GM21737 (cell line): Measurements from ENCODE around the gene CACNG4.

Experiments
- ATAC-seq: cut with Tn5 transposase; IDR thresholded peaks from one replicate; pipeline ENCODE4 v1.9.1; 2021; ENCODE audit warnings: mild to moderate bottlenecking, moderate library complexity; ENCODE audit not compliant: unreplicated experiment

Gene CACNG4

DNA sequence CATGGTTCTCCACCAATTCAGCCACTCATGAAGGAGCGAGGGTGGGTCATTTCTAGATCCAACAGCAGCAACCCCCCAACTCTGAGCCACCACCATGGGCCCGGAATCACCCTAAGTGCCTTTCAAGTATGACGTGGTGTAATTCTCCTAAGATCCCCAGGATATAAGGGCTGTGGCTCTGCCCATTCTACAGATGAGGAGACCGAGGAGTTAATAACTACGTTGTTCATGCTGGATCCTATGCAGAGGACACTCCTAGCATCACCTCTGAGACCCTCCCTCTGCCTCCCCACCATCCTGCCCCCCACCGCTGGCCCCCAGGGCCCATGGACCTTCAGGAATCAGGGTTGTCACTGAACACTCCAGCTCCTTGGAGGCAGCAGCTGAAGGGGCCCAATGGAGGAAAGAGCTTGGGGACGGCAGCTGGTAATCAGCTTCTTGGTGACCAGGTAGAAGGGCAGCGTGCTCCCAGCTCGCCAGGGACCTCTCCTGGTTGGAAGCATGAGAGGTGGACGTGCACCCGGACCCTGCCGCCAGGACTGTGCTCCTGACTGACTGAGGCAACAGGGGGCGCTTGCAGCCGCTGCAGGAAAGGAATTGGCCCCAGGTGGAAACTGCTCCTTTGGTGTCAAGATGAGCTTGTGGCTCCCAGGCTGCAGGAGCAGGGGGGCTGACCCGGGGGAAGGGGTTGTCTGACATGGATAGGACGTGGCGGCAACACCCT, 51.7 kb downstream of the CACNG4 start:
- no peak for ATAC-seq

DNA sequence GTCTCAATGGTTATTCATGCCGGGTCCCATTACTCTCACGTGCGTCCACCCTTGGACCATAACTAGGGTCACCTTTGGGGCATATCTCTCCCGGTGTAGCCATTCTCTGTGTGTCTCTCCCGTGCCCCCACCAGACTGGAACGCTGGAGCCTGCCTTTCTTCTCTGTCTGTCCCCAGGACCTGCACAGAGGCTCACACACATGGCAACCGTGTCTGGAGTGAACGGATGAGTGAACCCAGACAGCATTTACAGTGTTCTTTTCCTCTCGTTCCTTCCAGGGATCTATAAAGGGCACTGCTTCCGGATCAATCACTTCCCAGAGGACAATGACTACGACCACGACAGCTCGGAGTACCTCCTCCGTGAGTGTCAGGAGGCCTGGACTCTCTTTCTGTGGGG, 53.4 kb downstream of the CACNG4 start:
- ATAC-seq = no peak

DNA sequence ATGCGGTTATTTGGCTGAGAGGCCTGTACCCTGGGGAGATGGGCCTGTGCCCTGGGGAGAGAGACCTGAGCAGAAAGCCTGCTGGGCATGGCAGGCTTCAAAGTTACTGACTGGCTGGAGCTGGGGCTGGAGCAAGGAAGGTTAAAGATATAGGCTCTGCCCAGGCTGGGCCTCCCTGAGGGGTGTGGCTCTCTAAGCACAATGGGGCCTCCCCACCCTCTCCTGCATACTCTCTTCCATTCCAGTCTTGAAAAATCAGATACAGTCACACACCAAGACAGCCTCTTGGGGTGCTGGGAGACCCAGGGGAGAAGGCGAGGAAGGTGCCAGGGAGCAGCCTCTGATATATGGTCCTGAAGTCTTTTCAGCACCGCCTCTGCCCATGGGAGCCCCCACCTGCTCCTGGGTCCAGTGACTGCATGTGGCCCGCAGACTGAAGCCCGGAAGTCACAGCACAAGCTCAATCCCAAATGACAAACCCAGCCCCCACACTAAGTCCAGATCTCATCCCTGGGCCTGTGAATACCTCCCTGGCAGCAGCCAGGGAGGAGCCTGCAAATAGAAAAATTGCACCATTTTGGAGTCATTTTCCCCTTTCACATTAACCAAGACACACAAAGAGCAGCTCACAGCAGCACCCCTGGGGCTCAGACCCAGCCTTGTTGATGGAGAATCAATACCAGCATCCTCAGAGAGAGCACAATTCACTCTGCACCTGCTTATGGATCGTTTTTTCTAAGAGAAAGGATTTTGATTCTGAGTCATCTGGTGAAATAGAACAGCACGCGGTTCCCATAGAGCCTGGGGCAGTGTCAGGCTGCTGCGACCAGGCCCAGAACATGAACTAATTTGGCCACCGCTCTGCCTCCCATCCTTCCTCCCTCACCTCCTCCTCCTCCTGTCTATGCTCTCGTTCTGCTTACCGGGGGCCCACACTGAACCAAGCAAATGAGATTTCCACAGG, 54.2 kb downstream of the CACNG4 start:
- ATAC-seq = no peak

DNA sequence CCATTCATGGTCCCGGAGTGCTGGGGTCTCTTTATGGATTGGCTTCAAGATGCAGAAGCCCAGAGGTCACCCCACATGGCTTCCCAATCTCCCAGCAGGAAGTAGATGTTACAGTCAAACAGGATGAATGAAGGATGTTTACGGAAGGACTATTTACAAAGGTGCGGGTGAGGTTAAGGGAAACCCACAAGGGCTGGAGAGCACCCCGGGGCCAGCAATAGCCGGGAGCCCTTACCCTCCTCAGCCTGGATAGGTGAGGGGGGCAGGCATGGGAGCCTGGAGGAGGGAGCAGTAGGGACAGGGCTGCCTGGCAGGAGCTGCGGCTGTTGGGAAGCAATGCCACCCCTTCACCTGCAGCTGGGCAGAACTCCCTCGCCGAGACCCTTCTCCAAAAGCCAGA, 55.3 kb downstream of the CACNG4 start:
- ATAC-seq = no peak

DNA sequence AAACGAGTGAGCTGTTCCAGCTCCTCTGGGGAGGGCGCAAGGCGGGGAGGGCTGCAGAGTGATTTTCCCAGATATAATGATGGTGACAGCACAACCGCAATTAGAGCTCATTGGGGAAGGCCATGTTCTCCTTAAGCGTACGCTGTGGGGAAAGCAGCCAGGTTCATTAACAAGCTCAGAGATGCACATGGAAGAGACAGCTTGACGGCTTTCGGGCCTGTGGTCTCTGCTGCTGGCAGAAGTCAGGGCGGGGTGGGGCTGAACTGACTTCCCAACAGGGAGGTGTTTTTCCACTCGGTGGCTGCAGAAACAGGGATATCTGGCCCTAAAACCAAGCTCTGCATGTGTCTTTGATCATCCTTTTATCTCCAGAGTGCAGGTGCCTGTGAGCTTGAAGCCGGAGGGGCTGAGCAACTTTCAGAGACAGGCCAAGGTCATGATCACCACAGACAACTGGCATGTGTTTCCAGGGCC, 55.8 kb downstream of the CACNG4 start:
- ATAC-seq = no peak

DNA sequence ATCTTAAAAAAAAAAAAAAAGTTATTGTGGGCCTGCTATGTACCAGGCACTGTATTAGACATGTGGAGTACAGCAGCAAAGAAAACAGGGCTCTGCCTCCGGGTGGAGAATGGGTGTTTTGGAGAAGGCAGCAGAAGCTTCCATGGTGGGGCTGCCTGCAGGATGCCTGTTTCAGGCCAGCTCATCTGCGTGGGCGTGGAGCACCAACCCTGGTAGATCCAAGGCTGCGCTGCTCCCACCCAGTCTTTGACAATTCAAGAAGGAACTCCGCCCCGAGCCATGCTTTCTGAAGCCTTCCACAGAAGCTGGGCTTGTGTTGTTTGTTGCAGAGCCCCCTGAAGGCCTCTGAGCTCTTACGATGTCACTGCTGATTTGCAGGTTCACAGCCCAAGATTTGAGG, 56.7 kb downstream of the CACNG4 start:
- no peak for ATAC-seq

DNA sequence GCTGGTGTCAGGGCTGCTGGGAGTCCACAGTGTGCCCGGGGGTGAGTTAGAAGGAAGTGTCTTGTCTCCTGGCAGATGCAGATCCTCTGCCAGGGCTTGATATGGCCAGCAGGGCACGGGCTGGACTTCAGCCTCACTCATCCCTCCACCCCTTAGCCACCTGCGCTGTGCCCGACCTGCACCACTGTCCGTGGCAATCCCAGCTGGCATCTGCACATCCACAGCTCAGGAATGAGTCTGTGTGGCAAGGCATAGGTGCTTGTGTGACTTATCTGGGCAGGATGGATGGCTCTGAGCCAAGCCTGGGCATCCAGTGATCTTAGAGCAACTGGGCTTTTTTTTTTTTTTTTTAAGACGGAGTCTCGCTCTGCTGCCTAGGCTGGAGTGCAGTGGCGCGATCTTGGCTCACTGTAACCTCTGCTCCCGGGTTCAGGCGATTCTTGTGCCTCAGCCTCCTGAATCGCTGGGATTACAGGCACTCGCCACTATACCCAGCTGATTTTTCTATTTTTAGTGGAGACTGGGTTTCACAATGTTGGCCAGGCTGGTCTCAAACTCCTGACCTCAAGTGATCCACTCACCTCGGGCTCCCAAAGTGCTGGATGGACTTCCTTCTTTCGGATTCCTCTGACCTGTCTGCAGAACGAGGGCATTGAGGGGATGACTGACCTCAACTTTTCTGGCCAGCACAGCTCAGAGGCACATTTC, 57.4 kb downstream of the CACNG4 start:
- no peak for ATAC-seq

DNA sequence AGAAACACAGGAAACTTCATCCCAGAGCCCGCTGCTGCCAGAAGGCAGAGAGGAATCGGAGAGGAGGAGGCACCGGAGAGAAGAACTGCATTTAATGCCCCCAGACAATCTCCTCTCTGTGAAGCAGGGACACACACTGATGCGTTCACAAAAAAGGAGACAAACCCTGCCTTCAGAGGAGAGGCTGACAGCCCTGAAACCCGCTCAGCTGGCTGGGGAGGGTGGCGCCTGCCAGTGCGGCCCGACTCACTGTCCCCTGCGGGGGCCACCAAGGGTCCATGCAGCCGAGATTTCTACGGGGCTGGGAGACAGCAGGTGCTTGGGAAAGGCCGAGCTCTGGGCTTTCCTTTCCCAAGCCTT, 57.9 kb downstream of the CACNG4 start:
- ATAC-seq = no peak

DNA sequence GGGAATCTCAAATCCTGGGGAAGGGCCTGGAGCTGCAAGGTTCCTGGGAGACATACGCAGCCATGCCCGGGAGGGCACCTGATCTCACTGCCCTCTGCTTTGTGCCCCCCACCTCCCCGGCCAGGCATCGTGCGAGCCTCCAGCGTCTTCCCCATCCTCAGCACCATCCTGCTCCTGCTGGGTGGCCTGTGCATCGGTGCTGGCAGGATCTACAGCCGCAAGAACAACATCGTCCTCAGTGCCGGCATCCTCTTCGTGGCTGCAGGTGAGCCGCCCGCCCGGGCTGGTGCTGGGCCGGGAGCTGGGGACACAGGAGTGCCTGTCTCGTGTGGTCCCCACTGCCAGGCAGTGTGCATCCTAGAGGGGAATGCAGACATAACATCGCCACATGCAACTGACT, 60.2 kb downstream of the CACNG4 start:
- no peak for ATAC-seq

DNA sequence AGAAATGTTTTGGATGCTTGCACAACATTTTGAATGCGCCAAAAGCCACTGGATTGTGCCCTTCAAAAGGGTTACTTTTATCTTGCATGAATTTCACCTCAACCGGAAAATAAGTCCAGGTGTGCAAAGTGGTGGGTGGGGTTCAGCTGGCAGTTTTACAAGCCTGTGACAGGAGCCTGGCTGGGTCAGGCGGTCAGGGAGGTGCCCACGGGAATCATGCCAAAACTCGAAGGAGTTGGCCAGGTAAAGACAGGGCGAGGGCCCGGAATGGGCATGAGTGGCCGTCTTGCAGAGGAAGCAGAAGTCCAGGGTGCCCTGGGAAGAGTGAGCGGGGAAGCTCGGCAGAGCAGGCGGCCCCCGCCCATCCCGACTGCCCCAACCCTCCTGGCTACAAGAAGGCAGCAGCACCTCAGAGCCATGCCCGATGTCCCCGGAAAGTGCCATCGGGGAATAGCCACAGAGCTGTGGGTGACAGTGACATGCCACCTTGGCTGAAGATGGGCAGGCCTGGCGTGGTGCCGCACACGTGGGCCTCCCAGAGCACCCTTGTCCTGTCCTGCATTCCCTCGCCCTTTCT, 60.8 kb downstream of the CACNG4 start:
- no peak for ATAC-seq

DNA sequence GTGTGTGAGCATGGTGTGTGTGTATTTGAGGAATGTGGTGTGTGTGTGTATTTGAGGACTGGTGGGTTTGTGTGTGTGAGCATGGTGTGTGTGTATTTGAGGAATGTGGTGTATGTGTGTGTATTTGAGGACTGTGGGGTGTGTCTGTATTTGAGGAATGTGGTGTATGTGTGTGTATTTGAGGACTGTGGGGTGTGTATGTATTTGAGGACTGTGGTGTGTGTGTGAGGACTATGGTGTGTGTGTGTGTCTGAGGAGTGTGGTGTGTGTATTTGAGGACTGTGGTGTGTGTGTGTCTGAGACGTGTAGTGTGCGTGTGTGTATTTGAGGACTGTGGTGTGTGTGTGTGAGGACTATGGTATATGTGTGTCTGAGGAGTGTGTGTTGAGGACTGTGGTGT, 61.8 kb downstream of the CACNG4 start:
- no peak for ATAC-seq

DNA sequence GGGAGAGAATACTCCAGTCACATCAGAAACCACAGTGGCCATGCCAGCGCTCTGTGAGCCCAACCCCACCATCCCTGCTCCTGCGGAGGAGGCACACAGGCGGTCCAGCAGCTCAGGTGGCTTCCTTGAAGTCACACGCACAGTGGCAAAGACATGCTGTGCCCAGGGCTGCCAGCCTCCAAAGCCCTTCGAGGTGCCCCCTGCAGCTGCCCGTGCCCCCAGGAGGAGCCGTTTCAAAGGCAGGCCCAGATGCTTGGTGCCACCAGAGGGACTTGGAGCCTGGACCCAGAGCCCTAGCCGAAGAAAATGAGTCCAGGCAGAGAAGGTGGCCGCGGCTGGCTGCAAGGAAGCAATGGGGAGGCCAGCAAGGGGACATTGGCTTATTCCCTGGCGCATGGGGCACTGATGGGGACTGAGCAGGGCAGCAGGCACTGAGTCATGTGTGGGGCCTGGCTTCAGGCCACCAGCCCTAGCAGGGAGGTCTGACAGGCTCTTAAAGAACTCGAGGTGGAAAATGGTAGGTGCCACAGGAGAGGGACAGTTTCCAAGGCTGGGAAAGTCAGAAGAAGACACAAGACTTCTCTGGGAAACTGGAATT, 62.6 kb downstream of the CACNG4 start:
- no peak for ATAC-seq

DNA sequence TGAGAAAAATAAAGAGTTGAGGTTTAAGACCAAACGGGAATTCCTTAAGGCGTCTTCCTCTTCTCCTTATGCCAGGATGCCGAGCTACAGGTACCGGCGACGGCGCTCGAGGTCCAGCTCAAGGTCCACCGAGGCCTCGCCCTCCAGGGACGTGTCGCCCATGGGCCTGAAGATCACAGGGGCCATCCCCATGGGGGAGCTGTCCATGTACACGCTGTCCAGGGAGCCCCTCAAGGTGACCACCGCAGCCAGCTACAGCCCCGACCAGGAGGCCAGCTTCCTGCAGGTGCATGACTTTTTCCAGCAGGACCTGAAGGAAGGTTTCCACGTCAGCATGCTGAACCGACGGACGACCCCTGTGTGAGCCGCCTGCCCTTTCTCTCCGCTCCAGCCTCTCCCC, 66.1 kb downstream of the CACNG4 start:
- no peak for ATAC-seq

DNA sequence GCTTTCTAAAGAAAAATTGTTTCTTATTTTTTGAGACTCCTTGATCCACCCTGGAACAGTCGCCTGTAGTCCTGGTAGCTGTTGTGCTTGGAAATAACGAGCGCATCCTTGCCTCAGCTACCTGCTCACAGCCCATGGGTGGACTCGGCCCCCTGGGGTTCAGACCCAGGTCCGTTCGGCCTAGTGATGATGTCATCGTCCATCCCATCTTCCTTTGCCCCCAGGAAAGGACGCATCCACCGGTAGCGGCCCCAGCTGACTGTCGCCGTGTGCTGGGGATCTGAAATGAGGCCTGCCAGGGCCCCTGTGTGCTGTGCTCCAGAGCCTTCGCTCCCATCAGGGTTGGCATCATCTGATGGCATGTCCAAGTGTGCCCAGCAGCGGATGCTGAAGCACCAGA, 67.9 kb downstream of the CACNG4 start:
- ATAC-seq = no peak

DNA sequence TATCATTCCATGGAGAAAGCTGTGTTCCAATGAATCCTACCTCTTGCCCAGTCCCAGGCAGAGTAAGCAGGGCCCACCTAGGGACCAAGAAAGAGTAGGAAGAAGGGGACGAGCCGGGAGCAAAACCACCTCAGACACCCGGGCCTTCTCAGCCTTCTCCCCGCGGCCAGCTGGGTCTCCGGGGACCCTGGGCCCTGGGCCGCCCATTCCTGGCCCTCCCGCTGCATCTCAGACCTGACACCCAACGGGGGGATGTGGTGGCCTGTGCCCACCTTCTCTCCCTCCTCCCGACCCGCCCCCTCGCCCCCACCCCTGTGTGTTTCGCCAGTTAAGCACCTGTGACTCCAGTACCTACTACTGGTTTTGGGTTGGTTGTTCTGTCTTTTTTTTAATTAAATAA, 68.5 kb downstream of the CACNG4 start:
- no peak for ATAC-seq

DNA sequence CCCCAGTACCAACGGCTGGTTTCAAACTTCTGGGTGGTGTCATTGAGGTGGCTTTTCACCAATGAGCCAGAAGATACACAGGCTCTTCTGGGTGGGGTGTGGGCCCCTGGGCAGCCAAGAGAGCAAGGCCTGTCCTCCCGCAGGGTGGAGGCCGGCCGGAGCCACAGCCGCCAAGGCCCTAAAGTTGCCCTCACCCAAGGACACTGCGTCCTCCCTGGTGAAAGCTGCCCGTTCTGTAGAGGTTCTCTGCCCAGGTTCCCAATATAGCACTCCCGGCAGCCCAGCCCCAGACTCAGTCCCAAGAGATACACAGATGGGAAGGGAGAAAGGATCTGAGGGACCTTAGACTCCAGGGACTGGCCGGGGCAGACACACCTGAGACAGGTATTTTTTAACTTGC, 69.1 kb downstream of the CACNG4 start:
- ATAC-seq = no peak

DNA sequence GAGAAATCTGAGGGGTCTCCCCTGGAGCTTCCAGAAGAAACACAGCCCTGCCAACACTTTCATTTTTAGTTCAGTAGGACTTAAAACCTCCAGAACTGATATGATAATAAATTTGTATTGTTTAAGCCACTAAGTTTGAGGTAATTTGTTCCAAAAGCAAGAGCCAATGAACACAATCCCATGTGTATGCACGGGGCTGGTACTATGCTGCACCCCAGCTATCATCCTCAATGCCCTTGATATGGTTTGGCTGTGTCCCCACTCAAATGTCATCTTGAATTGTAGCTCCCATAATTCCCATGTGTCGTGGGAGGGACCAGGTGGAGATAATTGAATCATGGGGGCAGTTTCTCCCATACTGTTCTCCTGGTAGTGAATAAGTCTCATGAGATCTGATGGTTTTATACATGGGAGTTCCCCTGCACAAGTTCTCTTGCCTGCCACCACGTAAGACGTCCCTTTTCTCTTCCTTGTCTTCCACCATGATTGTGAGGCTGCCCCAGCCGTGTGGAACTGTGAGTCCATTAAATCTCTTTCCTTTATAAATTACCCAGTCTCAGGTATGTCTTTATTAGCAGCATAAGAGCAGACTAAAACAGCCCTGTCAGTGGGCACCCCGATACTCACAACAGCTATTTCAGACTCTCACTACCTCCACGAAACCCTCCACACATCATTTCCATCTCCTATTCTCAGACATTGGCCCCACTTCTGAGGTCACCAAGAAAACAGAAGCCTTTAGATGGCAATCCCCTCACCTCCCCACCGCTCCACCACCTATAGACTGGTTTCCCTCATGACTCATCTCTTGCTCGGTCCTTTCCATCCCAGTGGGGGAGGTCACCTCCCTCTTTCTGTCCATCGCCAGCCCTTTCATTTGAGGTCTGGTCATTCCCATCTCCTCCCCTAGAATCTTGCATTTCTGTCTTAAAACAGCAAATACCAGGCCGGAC, 70.9 kb downstream of the CACNG4 start:
- peak; percentile 54 for ATAC-seq

DNA sequence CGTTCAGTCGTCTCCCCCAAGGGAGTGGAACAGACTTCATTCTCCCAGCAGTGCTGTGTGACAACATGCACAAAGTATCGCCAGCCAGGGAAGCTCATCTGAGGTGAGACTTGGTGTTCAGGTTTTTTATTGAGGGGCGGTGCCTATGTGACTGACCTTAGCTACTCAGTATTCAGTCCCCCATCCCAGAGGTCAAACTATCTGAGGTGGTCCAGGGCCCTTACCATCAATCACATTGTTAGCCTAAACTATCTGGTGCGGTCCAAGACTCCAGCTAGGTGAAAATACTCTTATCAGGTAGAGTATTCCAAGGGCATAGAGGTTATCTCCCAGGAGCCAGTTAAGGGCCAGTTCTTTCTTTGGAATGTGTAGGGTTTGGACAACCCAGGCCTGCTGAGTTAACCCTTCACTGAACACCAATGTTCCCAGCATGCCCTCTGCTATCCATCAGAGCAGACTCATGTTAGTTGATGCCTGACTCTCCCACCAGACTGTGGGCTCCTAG, 74.4 kb downstream of the CACNG4 start:
- no peak for ATAC-seq

DNA sequence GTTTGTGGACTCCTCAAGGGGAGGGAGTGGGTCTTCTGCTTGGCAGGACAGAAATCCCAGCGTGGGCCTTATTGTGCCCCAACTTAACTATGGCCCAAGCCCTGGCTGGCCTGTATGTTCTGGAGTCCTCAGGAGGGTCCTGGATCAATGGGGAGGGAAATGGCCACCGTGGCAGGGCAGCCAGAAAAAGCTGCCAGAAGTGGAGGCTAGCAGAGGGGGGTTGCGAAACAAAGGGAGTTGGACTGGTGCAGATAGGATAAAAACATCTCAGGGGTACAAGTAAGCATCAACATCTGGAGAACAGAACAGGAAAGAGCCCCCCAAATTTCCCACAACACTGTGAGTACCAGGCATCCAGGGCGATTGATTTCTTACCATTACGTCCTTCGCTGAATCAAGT, 76.1 kb downstream of the CACNG4 start:
- ATAC-seq = no peak
